ENCODE measurements around the gene EGFL8. TPM values are rescaled to one million over a fixed set of nuclear protein-coding genes. Genes with fewer than 3 reads are reported as not detected.

Gene EGFL8
- total and polyA plus RNA-seq, 12 donors = 1.3 to 103 (median 9.0) TPM

DNA sequence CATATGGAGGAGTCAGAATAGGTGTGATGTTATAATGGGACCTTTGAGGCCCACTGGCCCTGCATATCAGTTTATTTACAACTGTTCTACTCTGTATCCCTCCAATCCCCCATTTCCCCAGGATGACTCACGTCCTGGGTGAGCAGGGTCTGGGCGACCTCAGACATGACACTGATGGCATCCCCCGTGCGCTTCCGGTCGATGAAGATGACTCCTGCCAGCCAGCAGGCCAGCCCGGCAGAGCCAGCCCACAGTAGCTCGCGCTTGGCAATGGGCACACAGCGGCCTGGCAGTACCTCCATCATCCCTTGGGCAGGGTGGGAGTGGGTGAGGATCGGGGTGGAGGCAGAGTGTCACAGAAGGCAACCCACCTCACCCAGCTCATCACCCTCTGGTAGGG, 5.9 kb downstream of the EGFL8 start:
- TF ChIP-seq, protein P1, sequence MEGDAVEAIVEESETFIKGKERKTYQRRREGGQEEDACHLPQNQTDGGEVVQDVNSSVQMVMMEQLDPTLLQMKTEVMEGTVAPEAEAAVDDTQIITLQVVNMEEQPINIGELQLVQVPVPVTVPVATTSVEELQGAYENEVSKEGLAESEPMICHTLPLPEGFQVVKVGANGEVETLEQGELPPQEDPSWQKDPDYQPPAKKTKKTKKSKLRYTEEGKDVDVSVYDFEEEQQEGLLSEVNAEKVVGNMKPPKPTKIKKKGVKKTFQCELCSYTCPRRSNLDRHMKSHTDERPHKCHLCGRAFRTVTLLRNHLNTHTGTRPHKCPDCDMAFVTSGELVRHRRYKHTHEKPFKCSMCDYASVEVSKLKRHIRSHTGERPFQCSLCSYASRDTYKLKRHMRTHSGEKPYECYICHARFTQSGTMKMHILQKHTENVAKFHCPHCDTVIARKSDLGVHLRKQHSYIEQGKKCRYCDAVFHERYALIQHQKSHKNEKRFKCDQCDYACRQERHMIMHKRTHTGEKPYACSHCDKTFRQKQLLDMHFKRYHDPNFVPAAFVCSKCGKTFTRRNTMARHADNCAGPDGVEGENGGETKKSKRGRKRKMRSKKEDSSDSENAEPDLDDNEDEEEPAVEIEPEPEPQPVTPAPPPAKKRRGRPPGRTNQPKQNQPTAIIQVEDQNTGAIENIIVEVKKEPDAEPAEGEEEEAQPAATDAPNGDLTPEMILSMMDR (IDR thresholded peaks at IDR 0.05) = no peak
- TF ChIP-seq POLR2A (IDR thresholded peaks at IDR 0.05) = no peak

DNA sequence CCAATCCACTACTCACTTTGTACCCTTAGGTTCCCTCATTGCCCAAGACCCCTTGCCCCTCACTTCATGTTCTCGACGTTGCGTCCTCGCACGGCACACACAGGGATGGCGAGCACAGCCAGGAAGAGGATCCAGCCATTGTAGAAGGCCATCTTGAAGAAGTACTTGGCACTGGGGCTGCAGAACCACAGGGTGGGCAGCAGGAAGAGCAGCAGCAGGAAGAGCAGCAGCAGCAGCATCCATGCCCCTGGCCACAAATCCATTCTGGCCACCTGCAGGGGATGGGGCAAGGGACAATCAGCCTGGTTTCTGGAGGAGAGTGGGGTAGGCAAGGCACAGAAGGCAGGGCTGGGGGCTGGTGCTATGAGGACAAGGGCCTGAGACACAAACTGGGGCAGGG, 6.8 kb downstream of the EGFL8 start:
- WGBS, 4 donors = 94 to 97% (median 95%) methylated on average over 6 of the region's 6 CpGs
- intact Hi-C loops (cut with DNase I) = no loop called here
- Histone ChIP-seq H3K27me3 (no peaks in the 10 kb centered on the region), H3K27ac (no peak overlapping the region), H3K36me3 (replicated peaks in 1 of 2) (peaks cover 0 to 41% of the 10 kb centered on the region in 2 donors), H3K4me3 (no peak overlapping the region), H3K4me1 (replicated peaks in 1 of 2) (peaks cover 11 to 18% of the 10 kb centered on the region in 2 donors), H3K9me3 (replicated peaks in 1 of 3) (no peaks in the 10 kb centered on the region)
- DNase-seq = no peak
- TF ChIP-seq POLR2A (IDR thresholded peaks at IDR 0.05) = no peak
- TF ChIP-seq, protein P1 (IDR thresholded peaks at IDR 0.05) = no peak

More for the DNA sequence above, 5.9 kb downstream of the EGFL8 start:
- Histone ChIP-seq H3K27ac (no peak overlapping the region), H3K4me1 (replicated peaks in 1 of 2) (peaks cover 6 to 15% of the 10 kb centered on the region in 2 donors), H3K9me3 (replicated peaks in 1 of 3) (no peaks in the 10 kb centered on the region), H3K36me3 (replicated peaks in 1 of 2) (peaks cover 0 to 41% of the 10 kb centered on the region in 2 donors), H3K27me3 (no peaks in the 10 kb centered on the region), H3K4me3 (no peak overlapping the region)
- no peak for DNase-seq
- 91 to 97% (median 94%) methylated on average over 8 to 11 of the region's 11 CpGs for WGBS, 4 donors
- intact Hi-C loops (cut with DNase I) = no loop called here

DNA sequence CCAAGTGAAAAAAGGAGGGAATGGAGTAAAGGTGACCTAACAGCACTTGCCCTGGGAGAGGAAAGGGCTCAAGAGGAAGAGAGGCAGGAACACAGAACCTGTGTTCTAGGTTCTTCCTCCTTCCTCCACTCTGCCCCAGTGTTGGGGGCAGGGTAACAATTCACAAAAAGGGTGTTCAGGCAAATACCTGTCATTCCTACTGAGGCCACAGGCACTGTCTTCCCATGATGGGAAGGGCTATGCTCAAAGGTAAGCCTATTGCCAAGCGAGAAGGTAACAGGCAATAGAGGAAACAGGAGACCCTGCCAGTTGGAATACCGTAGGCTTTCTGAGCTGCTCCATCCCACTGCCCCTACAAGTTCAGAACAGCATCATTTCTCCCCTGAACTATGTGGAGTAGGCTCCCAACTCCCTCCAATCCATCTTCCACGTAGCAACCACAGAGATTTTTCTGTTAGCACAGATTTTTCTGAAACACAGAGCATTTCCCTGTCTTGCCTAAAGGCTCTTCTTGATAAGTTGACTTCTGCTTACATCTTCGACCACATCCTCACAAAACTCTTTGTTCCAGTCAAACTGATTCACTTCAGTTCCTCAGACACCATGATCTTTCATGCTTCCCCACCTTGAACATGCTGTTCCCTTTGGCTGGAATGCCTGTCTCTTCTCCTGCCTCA, 8.8 kb downstream of the EGFL8 start:
- H3K36me3 ChIP-seq (replicated peaks in 1 of 2) = peaks cover 0 to 22% of the 10 kb centered on the region in 2 donors
- DNase-seq = no peak
- H3K4me3 ChIP-seq = no peak overlapping the region
- no peaks in the 10 kb centered on the region for H3K9me3 ChIP-seq (replicated peaks in 1 of 3)
- TF ChIP-seq POLR2A (IDR thresholded peaks at IDR 0.05) = no peak
- TF ChIP-seq, protein P1 (IDR thresholded peaks at IDR 0.05) = no peak
- 72 to 86% (median 79%) methylated on average over 4 of the region's 4 CpGs for WGBS, 4 donors
- H3K27me3 ChIP-seq = no peaks in the 10 kb centered on the region
- peaks cover 23 to 31% of the 10 kb centered on the region in 2 donors for H3K4me1 ChIP-seq (replicated peaks in 1 of 2)
- no peak overlapping the region for H3K27ac ChIP-seq
- intact Hi-C loops (cut with DNase I) = no loop called here

DNA sequence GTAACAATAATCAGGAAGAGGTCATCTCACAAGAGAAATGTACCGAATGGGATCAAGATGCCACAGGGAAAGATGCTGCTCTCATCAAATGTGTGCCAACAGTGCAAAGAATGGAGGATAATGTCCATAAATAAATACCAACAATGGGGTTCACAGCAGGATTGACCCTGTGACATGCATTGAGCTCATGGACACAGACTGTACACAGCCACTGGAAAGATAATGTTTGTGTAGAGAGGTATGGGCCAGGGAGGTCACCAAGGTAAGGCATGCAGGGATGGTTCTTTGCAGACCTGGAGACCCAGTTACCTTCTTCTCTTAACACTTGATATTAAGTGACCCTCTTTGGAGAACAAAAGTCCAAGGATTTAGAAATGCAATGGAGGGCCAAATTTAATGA, 10.0 kb downstream of the EGFL8 start:
- intact Hi-C loops (cut with DNase I) = no loop called here
- no peak for DNase-seq
- Histone ChIP-seq H3K36me3 (replicated peaks in 1 of 2) (peaks cover 0 to 16% of the 10 kb centered on the region in 2 donors), H3K27me3 (no peaks in the 10 kb centered on the region), H3K4me1 (replicated peaks in 1 of 2) (peaks cover 32 to 38% of the 10 kb centered on the region in 2 donors), H3K9me3 (replicated peaks in 1 of 3) (no peaks in the 10 kb centered on the region), H3K4me3 (no peak overlapping the region), H3K27ac (no peak overlapping the region)
- WGBS, 4 donors = 79 to 93% (median 89%) methylated on average over 1 of the region's 1 CpG
- no peak for TF ChIP-seq POLR2A (IDR thresholded peaks at IDR 0.05)
- TF ChIP-seq, protein P1 (IDR thresholded peaks at IDR 0.05) = no peak
